Neural cell (in vitro differentiated cells): ENCODE measurements around the gene CIB4. TPM values are rescaled to one million over a fixed set of nuclear protein-coding genes. Genes with fewer than 3 reads are reported as not detected.

Experiments
- H2AFZ ChIP-seq: fragments of 200-600, 300-800 bp; sonication (generic), shearing (Covaris generic); 2 replicates; pipeline ENCODE4 v1.6.0; 2014; ENCODE audit warnings: low read depth, mild to moderate bottlenecking, antibody characterized with exemption, low read length, moderate library complexity
- H3F3A ChIP-seq: fragments of 200-600 bp; shearing (Covaris generic); 2 replicates; pipeline ENCODE4 v1.6.1; 2016; ENCODE audit warnings: mild to moderate bottlenecking, moderate library complexity, mixed read lengths, antibody characterized with exemption, low read length; ENCODE audit not compliant: insufficient read depth, poor library complexity, severe bottlenecking
- H3K27ac ChIP-seq: fragments of 200-600, 300-800 bp; sonication (generic), shearing (Covaris generic); 2 replicates; pipeline ENCODE4 v1.5.1; 2014; ENCODE audit warnings: mild to moderate bottlenecking, low read length, moderate library complexity
- H3K27me3 ChIP-seq: fragments of 300-800, 200-600 bp; sonication (generic), shearing (Covaris generic); 2 replicates; pipeline ENCODE4 v1.6.0; 2014; ENCODE audit warnings: mild to moderate bottlenecking, low read depth, low read length, moderate library complexity; ENCODE audit not compliant: insufficient read depth
- H3K36me3 ChIP-seq: fragments of 300-800, 200-600 bp; sonication (generic), shearing (Covaris generic); 2 replicates; pipeline ENCODE4 v1.5.1; 2014; ENCODE audit warnings: mild to moderate bottlenecking, antibody characterized with exemption, low read length, moderate library complexity; ENCODE audit not compliant: insufficient read depth
- H3K4me2 ChIP-seq: fragments of 300-800, 200-600 bp; sonication (generic), shearing (Covaris generic); 2 replicates; pipeline ENCODE4 v1.6.0; 2014; ENCODE audit warnings: mild to moderate bottlenecking, low read length
- H3K4me3 ChIP-seq: fragments of 300-800, 200-600 bp; sonication (generic), shearing (Covaris generic); 2 replicates; pipeline ENCODE4 v1.5.1; 2014; ENCODE audit warnings: mild to moderate bottlenecking, low read length, moderate library complexity
- H3K79me2 ChIP-seq: fragments of 200-600 bp; shearing (Covaris generic); replicated peaks from 2 replicates; pipeline ENCODE4 v1.6.0; 2014; ENCODE audit warnings: mild to moderate bottlenecking, low read length, moderate library complexity; ENCODE audit not compliant: insufficient read depth
- H3K9ac ChIP-seq: fragments of 300-800, 200-600 bp; sonication (generic), shearing (Covaris generic); 2 replicates; pipeline ENCODE4 v1.6.1; 2016; ENCODE audit warnings: mild to moderate bottlenecking, low read length, mixed read lengths
- H3K9me2 ChIP-seq: fragments of 200-600 bp; shearing (Covaris generic); 2 replicates; pipeline ENCODE4 v1.6.1; 2016; ENCODE audit warnings: mild to moderate bottlenecking, low read length, mixed read lengths; ENCODE audit not compliant: insufficient read depth
- H3K9me3 ChIP-seq: fragments of 200-600, 300-800 bp; sonication (generic), shearing (Covaris generic); 2 replicates; pipeline ENCODE4 v1.6.1; 2016; ENCODE audit warnings: mild to moderate bottlenecking, mixed run types, low read length, moderate library complexity, mixed read lengths
- H4K20me1 ChIP-seq: fragments of 200-600 bp; shearing (Covaris generic); 2 replicates; pipeline ENCODE4 v1.6.1; 2016; ENCODE audit warnings: mild to moderate bottlenecking, mixed run types; ENCODE audit not compliant: insufficient read depth
- EP300 ChIP-seq: fragments of 450-650 bp; conservative IDR thresholded peaks from 2 replicates; pipeline ENCODE4 v1.6.1; 2014; ENCODE audit warnings: antibody characterized with exemption, mild to moderate bottlenecking, moderate library complexity; ENCODE audit not compliant: poor library complexity, severe bottlenecking
- EZH2 ChIP-seq: fragments of 200-600, 300-800 bp; shearing (Covaris generic), sonication (generic); IDR thresholded peaks from 2 replicates; pipeline ENCODE4 v1.6.1; 2014; ENCODE audit warnings: antibody characterized with exemption, low read length, borderline replicate concordance, mild to moderate bottlenecking; ENCODE audit not compliant: insufficient read depth, poor library complexity, severe bottlenecking
- MXI1 ChIP-seq: fragments of 450-650 bp; conservative IDR thresholded peaks from 2 replicates; pipeline ENCODE4 v1.6.1; 2014; ENCODE audit warnings: antibody characterized with exemption, mild to moderate bottlenecking; ENCODE audit not compliant: poor library complexity, severe bottlenecking
- POLR2AphosphoS5 ChIP-seq: IDR thresholded peaks from 2 replicates; pipeline ENCODE4 v1.6.1; 2012
- RAD21 ChIP-seq: fragments of 450-650 bp; conservative IDR thresholded peaks from 2 replicates; pipeline ENCODE4 v1.6.1; 2014; ENCODE audit warnings: antibody characterized with exemption, mild to moderate bottlenecking, moderate library complexity
- SMC3 ChIP-seq: fragments of 450-650 bp; conservative IDR thresholded peaks from 2 replicates; pipeline ENCODE4 v1.6.1; 2014; ENCODE audit warnings: antibody characterized with exemption, mild to moderate bottlenecking, moderate library complexity; ENCODE audit not compliant: poor library complexity
- TAF1 ChIP-seq: IDR thresholded peaks from 2 replicates; pipeline ENCODE4 v1.6.1; 2012; ENCODE audit warnings: low read depth
- polyA plus RNA-seq: library from polyadenylated mRNA; depleted of rRNA; stranded (reverse); fragments of >200 nt; gene quantifications from 2 replicates; pipeline ENCODE4 v1.2.3, GENCODE V29; 2014
- TF ChIP-seq, protein P1 (sequence below): fragments of 450-650 bp; IDR thresholded peaks from 2 replicates; pipeline ENCODE4 v1.5.1; 2014; ENCODE audit warnings: antibody characterized with exemption, mild to moderate bottlenecking, moderate library complexity; ENCODE audit not compliant: poor library complexity, severe bottlenecking

CIB4 gene
- polyA plus RNA-seq, 1 donor from 2014 or later, result not detected

DNA sequence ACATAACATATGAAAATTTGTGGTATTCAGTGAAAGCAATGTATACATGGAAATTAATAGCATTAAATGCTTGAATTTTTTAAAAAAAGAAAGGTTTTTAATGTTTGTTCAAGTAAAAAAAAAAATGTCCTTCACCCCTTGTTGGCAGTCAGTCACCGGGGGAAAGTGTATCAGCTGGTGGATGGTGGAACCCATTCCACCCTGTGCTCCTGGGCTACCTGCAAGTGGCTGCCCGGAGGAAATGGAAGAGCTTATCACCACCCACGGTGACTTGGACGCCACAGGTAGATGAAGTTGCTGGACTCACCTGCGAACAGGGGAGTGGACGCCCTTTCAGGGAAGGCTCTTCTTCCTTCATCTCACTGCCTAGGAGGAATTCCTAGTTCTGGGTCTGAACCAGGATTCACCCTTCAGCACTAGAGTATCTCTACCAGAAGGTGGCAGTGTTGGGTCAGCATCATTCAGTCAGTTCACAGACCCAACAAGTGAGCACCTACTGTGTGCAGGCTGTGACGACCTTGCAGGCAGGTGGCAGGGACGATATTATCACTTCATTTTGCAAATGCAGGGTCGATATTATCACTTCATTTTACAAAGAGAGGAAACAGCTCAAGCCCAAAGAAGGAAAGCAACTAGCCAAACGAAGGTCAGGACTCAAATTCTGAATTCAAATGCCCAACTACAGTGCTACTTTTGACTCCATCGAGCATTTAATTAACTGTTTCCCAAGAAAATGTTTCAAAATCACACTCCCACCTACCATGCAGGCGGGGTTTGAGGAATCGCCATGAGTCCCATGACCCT lies 35.8 kb downstream of the CIB4 start:
- Histone ChIP-seq H2AFZ (no peak overlapping the region), H3K36me3 (no peaks in the 10 kb centered on the region), H4K20me1 (no peaks in the 10 kb centered on the region), H3K27me3 (no peaks in the 10 kb centered on the region), H3K9ac (no peak overlapping the region), H3K79me2 (no peaks in the 10 kb centered on the region), H3K4me3 (no peak overlapping the region), H3K9me2 (no peaks in the 10 kb centered on the region), H3K27ac (no peak overlapping the region), H3F3A (no peaks in the 10 kb centered on the region), H3K4me2 (no peak overlapping the region), H3K9me3 (no peaks in the 10 kb centered on the region)
- TF ChIP-seq SMC3 (peak; percentile 67), MXI1 (no peak), RAD21 (peak; percentile 62), POLR2AphosphoS5 (no peak), TAF1 (no peak)
- TF ChIP-seq, protein P1, sequence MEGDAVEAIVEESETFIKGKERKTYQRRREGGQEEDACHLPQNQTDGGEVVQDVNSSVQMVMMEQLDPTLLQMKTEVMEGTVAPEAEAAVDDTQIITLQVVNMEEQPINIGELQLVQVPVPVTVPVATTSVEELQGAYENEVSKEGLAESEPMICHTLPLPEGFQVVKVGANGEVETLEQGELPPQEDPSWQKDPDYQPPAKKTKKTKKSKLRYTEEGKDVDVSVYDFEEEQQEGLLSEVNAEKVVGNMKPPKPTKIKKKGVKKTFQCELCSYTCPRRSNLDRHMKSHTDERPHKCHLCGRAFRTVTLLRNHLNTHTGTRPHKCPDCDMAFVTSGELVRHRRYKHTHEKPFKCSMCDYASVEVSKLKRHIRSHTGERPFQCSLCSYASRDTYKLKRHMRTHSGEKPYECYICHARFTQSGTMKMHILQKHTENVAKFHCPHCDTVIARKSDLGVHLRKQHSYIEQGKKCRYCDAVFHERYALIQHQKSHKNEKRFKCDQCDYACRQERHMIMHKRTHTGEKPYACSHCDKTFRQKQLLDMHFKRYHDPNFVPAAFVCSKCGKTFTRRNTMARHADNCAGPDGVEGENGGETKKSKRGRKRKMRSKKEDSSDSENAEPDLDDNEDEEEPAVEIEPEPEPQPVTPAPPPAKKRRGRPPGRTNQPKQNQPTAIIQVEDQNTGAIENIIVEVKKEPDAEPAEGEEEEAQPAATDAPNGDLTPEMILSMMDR, result peak; percentile 61

DNA sequence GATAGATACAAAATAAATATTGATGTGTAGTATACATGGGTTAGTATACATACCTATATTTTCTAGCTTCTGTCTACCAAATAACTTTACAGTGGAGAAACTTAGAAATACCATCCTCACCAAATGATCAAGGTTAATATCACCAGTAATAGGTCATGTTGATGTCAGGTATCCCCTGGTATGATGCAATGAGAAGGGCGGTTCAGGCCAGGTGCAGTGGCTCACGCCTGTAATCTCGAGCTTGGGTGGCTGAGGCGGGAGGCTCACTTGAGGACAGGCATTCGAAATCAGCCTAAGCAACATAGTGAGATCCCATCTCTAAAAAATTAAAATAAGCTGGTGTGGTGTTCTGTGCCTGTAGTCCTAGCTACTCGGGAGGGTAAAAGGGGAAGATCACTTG lies 38.6 kb downstream of the CIB4 start:
- Histone ChIP-seq H3K27me3 (no peaks in the 10 kb centered on the region), H3K9ac (no peak overlapping the region), H2AFZ (no peak overlapping the region), H3F3A (no peaks in the 10 kb centered on the region), H3K9me3 (no peaks in the 10 kb centered on the region), H3K4me2 (no peak overlapping the region), H3K27ac (no peak overlapping the region), H4K20me1 (no peaks in the 10 kb centered on the region), H3K4me3 (no peak overlapping the region), H3K9me2 (no peaks in the 10 kb centered on the region), H3K36me3 (no peaks in the 10 kb centered on the region), H3K79me2 (no peaks in the 10 kb centered on the region)
- TF ChIP-seq SMC3, result no peak
- no peak for TF ChIP-seq EP300
- TF ChIP-seq, protein P1, result no peak
- no peak for TF ChIP-seq RAD21
- TF ChIP-seq MXI1, result no peak
- no peak for TF ChIP-seq EZH2
- TF ChIP-seq POLR2AphosphoS5, result no peak

DNA sequence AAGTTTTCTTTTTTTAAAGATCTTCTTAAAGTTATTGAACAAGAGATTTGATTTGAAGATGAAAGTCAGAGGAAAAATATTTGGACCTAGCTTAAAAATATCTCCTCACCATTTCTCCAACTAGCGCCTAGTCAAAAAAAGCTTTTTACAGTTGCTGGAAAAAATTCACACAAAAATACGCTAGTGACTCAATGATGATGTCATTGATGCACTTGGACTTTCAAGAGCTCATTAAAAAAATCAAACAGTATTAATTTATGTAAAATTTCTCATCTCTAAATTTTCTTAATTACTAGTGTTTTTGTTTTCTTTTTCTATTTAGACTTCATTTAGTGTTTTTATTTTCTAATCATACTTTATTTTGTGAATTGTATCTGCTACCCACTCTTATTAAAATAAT lies 41.8 kb downstream of the CIB4 start:
- Histone ChIP-seq H3K27ac (no peak overlapping the region), H4K20me1 (no peaks in the 10 kb centered on the region), H3K79me2 (no peaks in the 10 kb centered on the region), H3K9me3 (no peaks in the 10 kb centered on the region), H3K27me3 (no peaks in the 10 kb centered on the region), H3K4me2 (no peak overlapping the region), H3K9me2 (no peaks in the 10 kb centered on the region), H3K9ac (no peak overlapping the region), H3K4me3 (no peak overlapping the region), H3F3A (peaks cover 4% of the 10 kb centered on the region), H3K36me3 (no peaks in the 10 kb centered on the region), H2AFZ (no peak overlapping the region)
- TF ChIP-seq RAD21 (no peak), MXI1 (no peak), EP300 (no peak), SMC3 (no peak), TAF1 (no peak), EZH2 (no peak), POLR2AphosphoS5 (no peak)
- TF ChIP-seq, protein P1, result no peak
